Keratinocyte (primary cell): ENCODE measurements around the gene PLXND1.

Experiments used
- EZH2 ChIP-seq: IDR thresholded peaks from one replicate; pipeline ENCODE4 v1.6.1; 2012; ENCODE audit warnings: inconsistent platforms, mild to moderate bottlenecking, low read length, moderate library complexity
- TF ChIP-seq, protein P1 (sequence below), 3 experiments: IDR thresholded peaks in 1 of 3; conservative IDR thresholded peaks in 1 of 3; optimal IDR thresholded peaks in 1 of 3; 2 replicates in 2 of 3; 3 replicates in 1 of 3; pipeline versions ENCODE3 to v1.5.1; 2011; ENCODE audit warnings: low read length in 3 of 3, mild to moderate bottlenecking in 3 of 3, moderate library complexity in 2 of 3, control low read depth in 1 of 3, inconsistent platforms in 1 of 3; ENCODE audit not compliant: insufficient read depth in 2 of 3; ENCODE audit errors: extremely low read depth in 1 of 3

- TF ChIP-seq, protein P1, sequence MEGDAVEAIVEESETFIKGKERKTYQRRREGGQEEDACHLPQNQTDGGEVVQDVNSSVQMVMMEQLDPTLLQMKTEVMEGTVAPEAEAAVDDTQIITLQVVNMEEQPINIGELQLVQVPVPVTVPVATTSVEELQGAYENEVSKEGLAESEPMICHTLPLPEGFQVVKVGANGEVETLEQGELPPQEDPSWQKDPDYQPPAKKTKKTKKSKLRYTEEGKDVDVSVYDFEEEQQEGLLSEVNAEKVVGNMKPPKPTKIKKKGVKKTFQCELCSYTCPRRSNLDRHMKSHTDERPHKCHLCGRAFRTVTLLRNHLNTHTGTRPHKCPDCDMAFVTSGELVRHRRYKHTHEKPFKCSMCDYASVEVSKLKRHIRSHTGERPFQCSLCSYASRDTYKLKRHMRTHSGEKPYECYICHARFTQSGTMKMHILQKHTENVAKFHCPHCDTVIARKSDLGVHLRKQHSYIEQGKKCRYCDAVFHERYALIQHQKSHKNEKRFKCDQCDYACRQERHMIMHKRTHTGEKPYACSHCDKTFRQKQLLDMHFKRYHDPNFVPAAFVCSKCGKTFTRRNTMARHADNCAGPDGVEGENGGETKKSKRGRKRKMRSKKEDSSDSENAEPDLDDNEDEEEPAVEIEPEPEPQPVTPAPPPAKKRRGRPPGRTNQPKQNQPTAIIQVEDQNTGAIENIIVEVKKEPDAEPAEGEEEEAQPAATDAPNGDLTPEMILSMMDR (optimal IDR thresholded peaks at IDR 0.05 in 1 of 3, IDR thresholded peaks at IDR 0.05 in 1 of 3, conservative IDR thresholded peaks at IDR 0.05 in 1 of 3; ENCODE audit: extremely low read depth in 1 of 3, insufficient read depth in 2 of 3, low read length in 3 of 3) = no peak
- TF ChIP-seq EZH2 = no peak
Measured at GRCh38 chr3:129543999-129544398, 62.5 kb downstream of the PLXND1 start.
